Measurements from ENCODE around the gene KLF15.

The KLF15 gene

DNA sequence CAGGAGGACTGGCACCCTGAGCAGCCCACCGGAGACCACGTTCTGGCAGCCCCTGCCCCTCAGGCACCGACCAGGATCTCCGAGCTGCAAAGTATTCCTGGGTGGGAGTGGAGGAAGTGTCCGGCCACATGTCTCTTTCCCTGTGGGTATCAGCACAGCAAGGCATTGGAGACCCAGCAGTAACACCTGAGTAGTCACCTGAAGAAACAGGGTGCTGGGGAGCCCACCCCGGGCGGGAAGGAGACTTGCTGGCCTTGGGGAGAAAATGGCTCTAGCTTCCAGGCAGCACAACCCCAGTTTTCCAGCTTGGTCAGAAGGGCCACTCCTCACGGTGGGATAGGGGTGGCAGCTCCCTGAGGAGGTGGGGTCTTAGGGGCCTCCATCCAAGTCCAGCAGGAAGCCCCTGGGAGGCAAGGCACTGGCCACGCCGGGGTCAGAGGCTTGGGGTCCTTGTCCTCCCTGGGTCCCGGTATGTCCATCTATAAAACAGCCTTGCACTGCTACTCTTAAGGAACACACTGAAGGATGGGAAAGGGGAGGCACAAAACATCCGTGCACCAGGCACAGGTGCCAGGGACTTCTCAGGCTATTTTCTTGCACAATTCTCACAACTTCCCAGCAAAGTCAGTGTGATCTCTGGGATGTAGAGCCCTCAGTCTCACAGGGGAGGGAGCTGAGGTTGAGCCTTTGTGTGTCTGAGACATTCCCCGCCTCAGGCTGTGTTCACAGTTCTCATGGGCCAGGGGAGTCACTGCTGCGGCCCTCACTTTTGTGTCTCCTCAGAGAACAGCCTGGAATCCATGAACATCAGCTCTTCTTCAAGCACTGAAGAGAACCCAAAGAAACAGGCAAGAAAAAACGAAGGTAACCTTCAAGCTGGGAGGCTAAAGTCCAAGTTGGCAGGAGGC, 49.4 kb upstream of the KLF15 start:
- POLR2A ChIA-PET: no interaction called here
- TF ChIP-seq ZNF155 (tag by site-specific recombination; IDR thresholded peaks at IDR 0.05) (no peak), ZNF776 (tag by site-specific recombination; IDR thresholded peaks at IDR 0.05; ENCODE audit: borderline replicate concordance) (no peak), ZNF423 (tag by site-specific recombination; IDR thresholded peaks at IDR 0.05) (no peak), ZNF433 (tag by site-specific recombination; IDR thresholded peaks at IDR 0.05; ENCODE audit: low read depth) (no peak), ZNF175 (tag by site-specific recombination; IDR thresholded peaks at IDR 0.05) (no peak), ZNF266 (tag by site-specific recombination; IDR thresholded peaks at IDR 0.05; ENCODE audit: low read depth) (no peak), ZNF555 (tag by site-specific recombination; conservative IDR thresholded peaks at IDR 0.05) (no peak), ZNF132 (tag by site-specific recombination; IDR thresholded peaks at IDR 0.05; ENCODE audit: borderline replicate concordance) (no peak), ZNF596 (tag by site-specific recombination; IDR thresholded peaks at IDR 0.05) (no peak), ZNF600 (tag by site-specific recombination; IDR thresholded peaks at IDR 0.05) (no peak), ZNF544 (tag by site-specific recombination; IDR thresholded peaks at IDR 0.05) (no peak), ZNF621 (tag by site-specific recombination; IDR thresholded peaks at IDR 0.05) (no peak), ZNF335 (tag by site-specific recombination; conservative IDR thresholded peaks at IDR 0.05) (no peak), ZNF416 (tag by site-specific recombination; IDR thresholded peaks at IDR 0.05) (no peak)
- TF ChIP-seq, protein P1, sequence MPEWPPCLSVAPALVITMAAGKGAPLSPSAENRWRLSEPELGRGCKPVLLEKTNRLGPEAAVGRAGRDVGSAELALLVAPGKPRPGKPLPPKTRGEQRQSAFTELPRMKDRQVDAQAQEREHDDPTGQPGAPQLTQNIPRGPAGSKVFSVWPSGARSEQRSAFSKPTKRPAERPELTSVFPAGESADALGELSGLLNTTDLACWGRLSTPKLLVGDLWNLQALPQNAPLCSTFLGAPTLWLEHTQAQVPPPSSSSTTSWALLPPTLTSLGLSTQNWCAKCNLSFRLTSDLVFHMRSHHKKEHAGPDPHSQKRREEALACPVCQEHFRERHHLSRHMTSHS (tag by site-specific recombination; IDR thresholded peaks at IDR 0.05): no peak
- TF ChIP-seq, protein P2, sequence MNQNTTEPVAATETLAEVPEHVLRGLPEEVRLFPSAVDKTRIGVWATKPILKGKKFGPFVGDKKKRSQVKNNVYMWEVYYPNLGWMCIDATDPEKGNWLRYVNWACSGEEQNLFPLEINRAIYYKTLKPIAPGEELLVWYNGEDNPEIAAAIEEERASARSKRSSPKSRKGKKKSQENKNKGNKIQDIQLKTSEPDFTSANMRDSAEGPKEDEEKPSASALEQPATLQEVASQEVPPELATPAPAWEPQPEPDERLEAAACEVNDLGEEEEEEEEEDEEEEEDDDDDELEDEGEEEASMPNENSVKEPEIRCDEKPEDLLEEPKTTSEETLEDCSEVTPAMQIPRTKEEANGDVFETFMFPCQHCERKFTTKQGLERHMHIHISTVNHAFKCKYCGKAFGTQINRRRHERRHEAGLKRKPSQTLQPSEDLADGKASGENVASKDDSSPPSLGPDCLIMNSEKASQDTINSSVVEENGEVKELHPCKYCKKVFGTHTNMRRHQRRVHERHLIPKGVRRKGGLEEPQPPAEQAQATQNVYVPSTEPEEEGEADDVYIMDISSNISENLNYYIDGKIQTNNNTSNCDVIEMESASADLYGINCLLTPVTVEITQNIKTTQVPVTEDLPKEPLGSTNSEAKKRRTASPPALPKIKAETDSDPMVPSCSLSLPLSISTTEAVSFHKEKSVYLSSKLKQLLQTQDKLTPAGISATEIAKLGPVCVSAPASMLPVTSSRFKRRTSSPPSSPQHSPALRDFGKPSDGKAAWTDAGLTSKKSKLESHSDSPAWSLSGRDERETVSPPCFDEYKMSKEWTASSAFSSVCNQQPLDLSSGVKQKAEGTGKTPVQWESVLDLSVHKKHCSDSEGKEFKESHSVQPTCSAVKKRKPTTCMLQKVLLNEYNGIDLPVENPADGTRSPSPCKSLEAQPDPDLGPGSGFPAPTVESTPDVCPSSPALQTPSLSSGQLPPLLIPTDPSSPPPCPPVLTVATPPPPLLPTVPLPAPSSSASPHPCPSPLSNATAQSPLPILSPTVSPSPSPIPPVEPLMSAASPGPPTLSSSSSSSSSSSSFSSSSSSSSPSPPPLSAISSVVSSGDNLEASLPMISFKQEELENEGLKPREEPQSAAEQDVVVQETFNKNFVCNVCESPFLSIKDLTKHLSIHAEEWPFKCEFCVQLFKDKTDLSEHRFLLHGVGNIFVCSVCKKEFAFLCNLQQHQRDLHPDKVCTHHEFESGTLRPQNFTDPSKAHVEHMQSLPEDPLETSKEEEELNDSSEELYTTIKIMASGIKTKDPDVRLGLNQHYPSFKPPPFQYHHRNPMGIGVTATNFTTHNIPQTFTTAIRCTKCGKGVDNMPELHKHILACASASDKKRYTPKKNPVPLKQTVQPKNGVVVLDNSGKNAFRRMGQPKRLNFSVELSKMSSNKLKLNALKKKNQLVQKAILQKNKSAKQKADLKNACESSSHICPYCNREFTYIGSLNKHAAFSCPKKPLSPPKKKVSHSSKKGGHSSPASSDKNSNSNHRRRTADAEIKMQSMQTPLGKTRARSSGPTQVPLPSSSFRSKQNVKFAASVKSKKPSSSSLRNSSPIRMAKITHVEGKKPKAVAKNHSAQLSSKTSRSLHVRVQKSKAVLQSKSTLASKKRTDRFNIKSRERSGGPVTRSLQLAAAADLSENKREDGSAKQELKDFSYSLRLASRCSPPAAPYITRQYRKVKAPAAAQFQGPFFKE (tag by site-specific recombination; IDR thresholded peaks at IDR 0.05; ENCODE audit: borderline replicate concordance): no peak
- TF ChIP-seq, protein P3, sequence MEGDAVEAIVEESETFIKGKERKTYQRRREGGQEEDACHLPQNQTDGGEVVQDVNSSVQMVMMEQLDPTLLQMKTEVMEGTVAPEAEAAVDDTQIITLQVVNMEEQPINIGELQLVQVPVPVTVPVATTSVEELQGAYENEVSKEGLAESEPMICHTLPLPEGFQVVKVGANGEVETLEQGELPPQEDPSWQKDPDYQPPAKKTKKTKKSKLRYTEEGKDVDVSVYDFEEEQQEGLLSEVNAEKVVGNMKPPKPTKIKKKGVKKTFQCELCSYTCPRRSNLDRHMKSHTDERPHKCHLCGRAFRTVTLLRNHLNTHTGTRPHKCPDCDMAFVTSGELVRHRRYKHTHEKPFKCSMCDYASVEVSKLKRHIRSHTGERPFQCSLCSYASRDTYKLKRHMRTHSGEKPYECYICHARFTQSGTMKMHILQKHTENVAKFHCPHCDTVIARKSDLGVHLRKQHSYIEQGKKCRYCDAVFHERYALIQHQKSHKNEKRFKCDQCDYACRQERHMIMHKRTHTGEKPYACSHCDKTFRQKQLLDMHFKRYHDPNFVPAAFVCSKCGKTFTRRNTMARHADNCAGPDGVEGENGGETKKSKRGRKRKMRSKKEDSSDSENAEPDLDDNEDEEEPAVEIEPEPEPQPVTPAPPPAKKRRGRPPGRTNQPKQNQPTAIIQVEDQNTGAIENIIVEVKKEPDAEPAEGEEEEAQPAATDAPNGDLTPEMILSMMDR (tag by site-specific recombination; IDR thresholded peaks at IDR 0.05): no peak
- TF ChIP-seq, protein P4, sequence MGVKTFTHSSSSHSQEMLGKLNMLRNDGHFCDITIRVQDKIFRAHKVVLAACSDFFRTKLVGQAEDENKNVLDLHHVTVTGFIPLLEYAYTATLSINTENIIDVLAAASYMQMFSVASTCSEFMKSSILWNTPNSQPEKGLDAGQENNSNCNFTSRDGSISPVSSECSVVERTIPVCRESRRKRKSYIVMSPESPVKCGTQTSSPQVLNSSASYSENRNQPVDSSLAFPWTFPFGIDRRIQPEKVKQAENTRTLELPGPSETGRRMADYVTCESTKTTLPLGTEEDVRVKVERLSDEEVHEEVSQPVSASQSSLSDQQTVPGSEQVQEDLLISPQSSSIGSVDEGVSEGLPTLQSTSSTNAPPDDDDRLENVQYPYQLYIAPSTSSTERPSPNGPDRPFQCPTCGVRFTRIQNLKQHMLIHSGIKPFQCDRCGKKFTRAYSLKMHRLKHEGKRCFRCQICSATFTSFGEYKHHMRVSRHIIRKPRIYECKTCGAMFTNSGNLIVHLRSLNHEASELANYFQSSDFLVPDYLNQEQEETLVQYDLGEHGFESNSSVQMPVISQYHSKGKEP (tag by site-specific recombination; IDR thresholded peaks at IDR 0.05): no peak
- TF ChIP-seq, protein P5, sequence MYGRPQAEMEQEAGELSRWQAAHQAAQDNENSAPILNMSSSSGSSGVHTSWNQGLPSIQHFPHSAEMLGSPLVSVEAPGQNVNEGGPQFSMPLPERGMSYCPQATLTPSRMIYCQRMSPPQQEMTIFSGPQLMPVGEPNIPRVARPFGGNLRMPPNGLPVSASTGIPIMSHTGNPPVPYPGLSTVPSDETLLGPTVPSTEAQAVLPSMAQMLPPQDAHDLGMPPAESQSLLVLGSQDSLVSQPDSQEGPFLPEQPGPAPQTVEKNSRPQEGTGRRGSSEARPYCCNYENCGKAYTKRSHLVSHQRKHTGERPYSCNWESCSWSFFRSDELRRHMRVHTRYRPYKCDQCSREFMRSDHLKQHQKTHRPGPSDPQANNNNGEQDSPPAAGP (tag by site-specific recombination; IDR thresholded peaks at IDR 0.05): no peak
- TF ChIP-seq, protein P6, sequence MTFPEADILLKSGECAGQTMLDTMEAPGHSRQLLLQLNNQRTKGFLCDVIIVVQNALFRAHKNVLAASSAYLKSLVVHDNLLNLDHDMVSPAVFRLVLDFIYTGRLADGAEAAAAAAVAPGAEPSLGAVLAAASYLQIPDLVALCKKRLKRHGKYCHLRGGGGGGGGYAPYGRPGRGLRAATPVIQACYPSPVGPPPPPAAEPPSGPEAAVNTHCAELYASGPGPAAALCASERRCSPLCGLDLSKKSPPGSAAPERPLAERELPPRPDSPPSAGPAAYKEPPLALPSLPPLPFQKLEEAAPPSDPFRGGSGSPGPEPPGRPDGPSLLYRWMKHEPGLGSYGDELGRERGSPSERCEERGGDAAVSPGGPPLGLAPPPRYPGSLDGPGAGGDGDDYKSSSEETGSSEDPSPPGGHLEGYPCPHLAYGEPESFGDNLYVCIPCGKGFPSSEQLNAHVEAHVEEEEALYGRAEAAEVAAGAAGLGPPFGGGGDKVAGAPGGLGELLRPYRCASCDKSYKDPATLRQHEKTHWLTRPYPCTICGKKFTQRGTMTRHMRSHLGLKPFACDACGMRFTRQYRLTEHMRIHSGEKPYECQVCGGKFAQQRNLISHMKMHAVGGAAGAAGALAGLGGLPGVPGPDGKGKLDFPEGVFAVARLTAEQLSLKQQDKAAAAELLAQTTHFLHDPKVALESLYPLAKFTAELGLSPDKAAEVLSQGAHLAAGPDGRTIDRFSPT (tag by site-specific recombination; IDR thresholded peaks at IDR 0.05): no peak
- Histone ChIP-seq H3K4me3 (ENCODE audit: low read depth, low read length) (no peak overlapping the region), H3K4me1 (ENCODE audit: control insufficient read depth, insufficient read depth, low read length) (no peaks in the 10 kb centered on the region), H3K36me3 (ENCODE audit: control insufficient read depth in 2 of 2, insufficient read depth in 1 of 2, low read length in 2 of 2) (no peaks in the 10 kb centered on the region), H3K27ac (ENCODE audit: extremely low read depth, low read depth, low read length) (no peak overlapping the region), H3K9me3 (ENCODE audit: control insufficient read depth, insufficient read depth, low read depth, low read length) (no peaks in the 10 kb centered on the region)
- CTCF ChIA-PET: interaction anchor here (0.7 kb wide), 1 partner anchor 13 kb away, joined by 4 read pairs; no protein-coding TSS in a partner anchor
